GM10266 (cell line): ENCODE measurements around the gene LDLRAD2.

Experiments
- DNase-seq: peaks from one replicate; pipeline ENCODE4 v3.0.0; 2012; ENCODE audit errors: extremely low spot score
- TF ChIP-seq, protein P1 (sequence below): IDR thresholded peaks from 2 replicates; pipeline ENCODE4 v1.5.1; 2012; ENCODE audit warnings: mild to moderate bottlenecking, low read depth; ENCODE audit not compliant: control insufficient read depth, insufficient read depth; ENCODE audit errors: missing control alignments

The LDLRAD2 gene

DNA sequence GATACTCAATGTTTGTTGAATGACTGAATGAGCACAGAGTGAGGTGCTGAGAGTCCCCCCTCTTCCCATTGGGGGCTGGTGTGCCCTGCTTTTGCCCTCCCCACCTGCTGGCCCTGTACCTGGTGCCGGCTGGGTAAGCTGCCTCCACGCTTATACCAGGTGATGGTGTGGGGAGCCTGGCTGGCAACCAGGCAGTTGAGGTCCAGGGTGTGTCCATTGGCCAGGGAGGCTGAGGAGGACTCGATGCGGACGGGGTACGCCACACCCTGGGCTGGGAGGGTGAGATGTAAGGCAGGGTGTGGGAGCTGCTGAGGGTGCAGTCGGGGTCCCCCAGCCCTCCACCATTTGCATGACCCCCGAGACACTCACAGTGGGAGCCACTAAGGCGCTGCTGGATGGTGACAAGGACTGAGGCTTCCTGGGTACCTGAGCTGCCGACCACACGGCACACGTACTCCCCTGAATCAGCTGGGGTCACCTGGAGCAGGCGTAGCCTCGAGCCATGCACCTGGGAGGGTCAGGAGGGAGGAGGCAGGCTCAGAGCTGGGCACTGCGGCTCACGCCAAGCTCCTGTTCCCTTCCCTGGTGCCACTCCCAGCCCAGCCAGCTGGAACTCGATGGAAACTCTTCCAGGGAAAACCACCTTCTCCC is 36.6 kb downstream of the LDLRAD2 start:
- no peak for DNase-seq
- TF ChIP-seq, protein P1, sequence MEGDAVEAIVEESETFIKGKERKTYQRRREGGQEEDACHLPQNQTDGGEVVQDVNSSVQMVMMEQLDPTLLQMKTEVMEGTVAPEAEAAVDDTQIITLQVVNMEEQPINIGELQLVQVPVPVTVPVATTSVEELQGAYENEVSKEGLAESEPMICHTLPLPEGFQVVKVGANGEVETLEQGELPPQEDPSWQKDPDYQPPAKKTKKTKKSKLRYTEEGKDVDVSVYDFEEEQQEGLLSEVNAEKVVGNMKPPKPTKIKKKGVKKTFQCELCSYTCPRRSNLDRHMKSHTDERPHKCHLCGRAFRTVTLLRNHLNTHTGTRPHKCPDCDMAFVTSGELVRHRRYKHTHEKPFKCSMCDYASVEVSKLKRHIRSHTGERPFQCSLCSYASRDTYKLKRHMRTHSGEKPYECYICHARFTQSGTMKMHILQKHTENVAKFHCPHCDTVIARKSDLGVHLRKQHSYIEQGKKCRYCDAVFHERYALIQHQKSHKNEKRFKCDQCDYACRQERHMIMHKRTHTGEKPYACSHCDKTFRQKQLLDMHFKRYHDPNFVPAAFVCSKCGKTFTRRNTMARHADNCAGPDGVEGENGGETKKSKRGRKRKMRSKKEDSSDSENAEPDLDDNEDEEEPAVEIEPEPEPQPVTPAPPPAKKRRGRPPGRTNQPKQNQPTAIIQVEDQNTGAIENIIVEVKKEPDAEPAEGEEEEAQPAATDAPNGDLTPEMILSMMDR: no peak

DNA sequence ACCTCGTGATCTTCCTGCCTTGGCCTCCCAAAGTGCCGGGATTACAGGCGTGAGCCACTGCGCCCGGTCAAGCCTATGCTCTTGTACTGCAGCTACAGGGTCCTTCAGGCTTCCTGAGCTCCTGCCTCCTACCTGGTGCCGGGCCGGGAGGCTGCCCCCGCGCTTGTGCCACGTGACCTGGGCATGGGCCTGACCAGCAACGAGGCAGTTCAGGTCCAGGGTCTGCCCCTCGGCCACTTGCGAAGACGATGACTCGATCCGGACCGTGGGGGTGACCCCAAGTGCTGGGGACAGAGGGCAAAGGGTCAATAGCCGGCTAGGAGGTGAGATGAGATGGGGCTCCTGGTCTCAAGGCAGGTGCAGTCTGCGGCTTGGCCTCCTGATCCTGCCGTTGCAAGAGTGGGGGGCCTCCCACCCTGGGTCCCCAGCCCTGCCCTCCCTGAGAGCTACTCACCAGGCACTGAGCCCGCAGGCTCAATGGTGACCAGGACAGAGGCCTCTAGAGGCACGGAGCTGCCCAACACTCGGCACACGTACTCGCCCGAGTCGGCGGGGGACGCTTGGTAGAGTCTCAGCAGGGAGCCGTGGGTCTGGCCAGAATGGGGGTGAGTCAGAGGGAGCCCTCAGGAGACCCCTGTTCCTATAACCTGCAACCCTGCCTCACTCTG is 38.0 kb downstream of the LDLRAD2 start:
- DNase-seq: no peak
- TF ChIP-seq, protein P1: no peak

DNA sequence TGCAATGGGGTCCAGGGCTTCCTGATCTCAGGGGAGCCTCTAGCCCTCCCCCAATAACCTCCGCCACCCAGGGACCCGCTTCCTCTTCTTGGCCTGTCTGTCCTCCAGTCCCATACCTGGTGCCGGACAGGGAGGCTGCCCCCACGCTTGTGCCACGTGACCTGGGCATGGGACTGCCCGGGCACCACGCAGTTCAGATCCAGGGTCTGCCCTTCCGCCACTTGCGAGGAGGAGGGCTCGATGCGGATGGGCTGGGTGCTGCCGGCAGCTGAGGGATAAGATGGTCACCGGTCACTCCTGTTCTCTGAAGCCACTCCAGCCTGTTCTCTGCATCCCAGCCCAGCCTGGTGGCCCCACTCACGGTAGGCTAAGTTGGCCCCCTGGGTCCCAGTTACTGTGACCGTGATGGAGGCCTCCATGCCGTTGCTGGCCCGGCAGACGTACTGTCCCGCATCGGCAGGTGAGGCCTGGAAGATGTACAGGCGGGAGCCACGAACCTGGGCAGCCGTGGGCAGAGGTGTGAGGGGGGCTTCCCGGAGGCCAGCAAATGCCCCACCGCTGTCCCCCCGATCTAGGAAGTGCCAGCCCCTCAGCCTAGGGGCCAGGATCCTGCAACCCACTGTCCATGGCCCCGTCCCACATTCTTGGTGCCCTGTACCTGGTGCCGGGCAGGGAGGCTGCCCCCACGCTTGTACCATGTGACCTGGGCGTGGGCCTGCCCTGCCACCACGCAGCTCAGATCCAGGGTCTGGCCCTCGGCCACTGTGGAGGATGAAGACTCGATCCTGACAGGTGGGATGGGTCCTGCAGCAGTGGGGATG is 39.6 kb downstream of the LDLRAD2 start:
- no peak for DNase-seq
- TF ChIP-seq, protein P1: no peak

DNA sequence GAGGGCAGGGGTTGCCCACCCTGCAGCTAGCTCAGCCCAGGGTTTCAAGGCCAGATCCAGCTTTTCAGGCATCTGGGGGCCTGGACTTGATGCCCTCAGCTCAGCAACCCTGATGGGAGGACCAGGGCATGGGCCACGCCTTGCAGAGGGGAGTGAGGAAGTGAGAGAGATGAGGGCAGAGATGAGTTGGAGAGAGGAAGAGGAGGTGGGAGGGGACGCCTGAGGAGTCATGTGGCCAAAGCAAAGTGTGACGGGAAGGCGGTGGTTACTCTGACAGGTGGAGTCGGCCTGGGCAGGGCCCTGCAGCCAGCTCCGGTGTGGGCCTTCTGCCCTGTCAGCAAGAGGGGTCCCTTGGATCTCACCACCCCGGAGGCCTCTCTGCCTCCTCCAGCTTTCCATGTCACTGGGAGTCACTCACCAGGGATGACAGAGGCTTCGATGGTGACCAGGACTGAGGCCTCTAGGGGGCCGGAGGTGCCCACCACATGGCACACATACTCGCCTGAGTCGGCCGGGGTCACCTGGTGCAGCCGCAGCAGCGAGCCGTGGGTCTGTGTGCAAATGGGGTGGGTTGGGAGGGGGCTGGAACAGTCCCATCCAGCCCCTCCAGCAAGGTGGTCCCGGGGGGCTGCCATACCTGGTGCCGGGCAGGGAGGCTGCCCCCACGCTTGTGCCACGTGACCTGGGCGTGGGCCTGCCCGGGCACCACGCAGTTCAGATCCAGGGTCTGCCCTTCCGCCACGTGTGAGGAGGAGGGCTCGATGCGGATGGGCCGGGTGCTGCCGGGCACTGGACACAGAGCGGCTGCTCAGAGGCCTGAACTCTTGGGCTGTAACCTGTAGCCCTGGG is 40.4 kb downstream of the LDLRAD2 start:
- DNase-seq: peak; percentile 79
- TF ChIP-seq, protein P1: no peak

DNA sequence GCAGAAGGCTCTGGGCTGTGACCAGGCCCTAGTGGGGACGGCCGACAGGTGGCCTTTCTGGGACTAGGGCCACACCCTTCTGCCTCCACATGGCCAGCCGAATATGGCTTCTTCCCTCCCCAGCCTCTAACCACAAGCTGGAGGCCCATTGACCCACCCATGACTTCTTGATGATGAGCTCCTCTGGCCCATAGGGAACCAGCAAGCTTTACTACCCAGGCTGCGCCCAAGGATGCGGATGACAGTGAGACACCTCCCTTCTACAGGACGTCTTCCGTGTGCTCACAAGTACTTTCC is 41.0 kb downstream of the LDLRAD2 start:
- no peak for DNase-seq
- TF ChIP-seq, protein P1: no peak

DNA sequence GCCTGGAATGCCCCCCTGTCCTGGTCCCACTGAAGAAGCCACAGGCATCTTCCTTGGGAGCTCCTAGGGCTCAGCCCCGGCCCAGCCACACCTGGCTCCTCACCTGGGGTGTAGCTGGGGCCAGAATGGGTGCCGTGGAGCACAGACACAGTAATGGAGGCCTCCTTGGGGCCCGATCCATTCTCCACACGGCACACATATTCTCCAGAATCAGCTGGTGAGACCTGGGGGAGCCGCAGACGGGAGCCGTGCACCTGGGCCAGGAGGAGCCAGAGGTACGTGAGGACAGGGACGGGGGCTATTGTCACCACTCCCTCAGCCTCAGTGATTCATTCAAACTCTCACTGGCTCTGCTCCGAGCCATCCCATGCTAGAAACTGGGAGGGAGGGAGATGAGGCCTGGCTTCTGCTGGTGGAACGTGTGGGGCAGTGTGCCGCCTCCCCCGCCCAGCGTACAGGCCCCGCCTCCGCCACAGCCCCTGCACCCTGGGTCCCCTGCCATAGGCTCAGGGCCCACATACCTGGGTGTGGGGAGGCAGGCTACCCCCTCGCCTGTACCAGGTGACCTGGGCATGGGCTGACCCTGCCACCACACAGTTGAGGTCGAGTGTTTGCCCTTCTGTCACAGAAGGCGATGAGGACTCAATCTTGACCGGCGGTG is 42.2 kb downstream of the LDLRAD2 start:
- DNase-seq: no peak
- TF ChIP-seq, protein P1: no peak
